ENCODE results near the gene SSH2. TPM values are rescaled to one million over a fixed set of nuclear protein-coding genes. Genes with fewer than 3 reads are reported as not detected.
A peak's percentile ranks its signal among the peaks of the same experiment; 100 is the strongest.

The SSH2 gene
- total RNA-seq, 4 donors from 2014 or later = 14.7 to 33.6 (median 22.2) TPM

DNA sequence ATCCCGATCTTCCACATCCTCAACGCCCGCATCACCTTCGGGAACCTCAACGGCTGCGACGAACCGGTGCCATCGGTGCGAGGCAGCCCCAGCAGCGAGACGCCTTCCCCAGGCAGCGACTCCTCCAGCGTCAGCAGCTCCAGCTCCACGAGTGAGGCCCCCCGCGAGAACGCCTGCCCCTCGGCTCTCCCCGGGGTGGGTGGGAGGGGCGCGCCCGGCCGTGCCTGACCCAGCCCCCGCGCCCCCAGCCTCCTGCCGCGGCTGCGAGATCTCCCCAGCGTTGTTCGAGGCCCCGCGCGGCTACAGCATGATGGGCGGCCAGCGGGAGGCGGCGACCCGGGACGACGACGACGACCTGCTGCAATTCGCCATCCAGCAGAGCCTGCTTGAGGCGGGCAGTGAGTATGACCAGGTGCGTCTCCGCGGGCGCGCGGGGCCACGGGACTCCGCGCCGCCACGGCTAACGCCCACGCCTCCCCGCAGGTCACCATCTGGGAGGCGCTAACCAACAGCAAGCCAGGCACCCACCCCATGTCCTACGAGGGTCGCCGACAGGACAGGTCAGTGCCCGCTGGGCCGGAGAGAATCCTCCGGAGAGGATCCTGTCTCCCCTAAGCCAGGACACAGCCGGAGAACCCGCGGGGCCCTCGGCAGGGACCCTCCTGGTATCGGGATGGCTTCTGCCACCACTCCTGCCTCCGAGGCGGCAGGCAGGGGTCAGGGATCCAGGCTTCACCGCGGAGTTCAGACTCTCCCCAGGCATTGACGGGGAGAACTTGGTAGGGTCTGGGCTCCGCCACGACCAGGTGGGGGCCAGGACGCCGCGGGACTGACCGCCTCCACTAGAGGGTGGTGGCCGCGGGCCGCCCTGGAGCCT, 317.4 kb downstream of the SSH2 start:
- H3K9me3 ChIP-seq = no peaks in the 10 kb centered on the region
- TF ChIP-seq, protein P1, sequence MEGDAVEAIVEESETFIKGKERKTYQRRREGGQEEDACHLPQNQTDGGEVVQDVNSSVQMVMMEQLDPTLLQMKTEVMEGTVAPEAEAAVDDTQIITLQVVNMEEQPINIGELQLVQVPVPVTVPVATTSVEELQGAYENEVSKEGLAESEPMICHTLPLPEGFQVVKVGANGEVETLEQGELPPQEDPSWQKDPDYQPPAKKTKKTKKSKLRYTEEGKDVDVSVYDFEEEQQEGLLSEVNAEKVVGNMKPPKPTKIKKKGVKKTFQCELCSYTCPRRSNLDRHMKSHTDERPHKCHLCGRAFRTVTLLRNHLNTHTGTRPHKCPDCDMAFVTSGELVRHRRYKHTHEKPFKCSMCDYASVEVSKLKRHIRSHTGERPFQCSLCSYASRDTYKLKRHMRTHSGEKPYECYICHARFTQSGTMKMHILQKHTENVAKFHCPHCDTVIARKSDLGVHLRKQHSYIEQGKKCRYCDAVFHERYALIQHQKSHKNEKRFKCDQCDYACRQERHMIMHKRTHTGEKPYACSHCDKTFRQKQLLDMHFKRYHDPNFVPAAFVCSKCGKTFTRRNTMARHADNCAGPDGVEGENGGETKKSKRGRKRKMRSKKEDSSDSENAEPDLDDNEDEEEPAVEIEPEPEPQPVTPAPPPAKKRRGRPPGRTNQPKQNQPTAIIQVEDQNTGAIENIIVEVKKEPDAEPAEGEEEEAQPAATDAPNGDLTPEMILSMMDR (IDR thresholded peaks at IDR 0.05) = no peak
- no peak for TF ChIP-seq EP300 (IDR thresholded peaks at IDR 0.05)
- no peak for TF ChIP-seq POLR2A (IDR thresholded peaks at IDR 0.05)
- TF ChIP-seq POLR2AphosphoS5 (IDR thresholded peaks at IDR 0.05) = no peak
- DNase-seq (ENCODE audit: low spot score in 2 of 2) = peak in 1 of 2 donors; percentile 72
- H3K36me3 ChIP-seq = no peaks in the 10 kb centered on the region
- H3K4me3 ChIP-seq = peak overlapping the region; percentile 32
- peaks cover 6% of the 10 kb centered on the region for H3K27me3 ChIP-seq
- peaks cover 47% of the 10 kb centered on the region for H3K4me1 ChIP-seq
- WGBS = 84% methylated on average over 54 of the region's 85 CpGs
- no peak overlapping the region for H3K27ac ChIP-seq

DNA sequence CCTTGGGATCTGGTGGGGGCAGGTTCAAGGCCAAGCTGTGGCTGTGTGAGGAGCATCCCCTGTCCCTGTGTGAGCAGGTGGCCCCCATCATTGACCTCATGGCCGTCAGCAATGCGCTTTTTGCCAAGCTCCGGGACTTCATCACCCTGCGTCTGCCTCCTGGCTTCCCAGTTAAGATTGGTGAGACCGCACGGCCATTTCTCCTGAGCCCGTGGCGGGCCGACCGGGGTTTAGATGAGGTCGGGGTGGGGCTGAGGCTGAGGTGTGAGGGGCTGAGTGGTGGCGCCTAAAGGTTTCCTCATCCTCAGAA, 318.0 kb downstream of the SSH2 start:
- Histone ChIP-seq H3K9me3 (no peaks in the 10 kb centered on the region), H3K36me3 (no peaks in the 10 kb centered on the region), H3K4me3 (no peak overlapping the region), H3K4me1 (peaks cover 41% of the 10 kb centered on the region), H3K27me3 (peaks cover 6% of the 10 kb centered on the region), H3K27ac (no peak overlapping the region)
- no peak for DNase-seq (ENCODE audit: low spot score in 2 of 2)
- TF ChIP-seq POLR2AphosphoS5 (IDR thresholded peaks at IDR 0.05) = no peak
- no peak for TF ChIP-seq POLR2A (IDR thresholded peaks at IDR 0.05)
- TF ChIP-seq, protein P1 (IDR thresholded peaks at IDR 0.05) = no peak
- no peak for TF ChIP-seq EP300 (IDR thresholded peaks at IDR 0.05)
- 94% methylated on average over 12 of the region's 12 CpGs for WGBS

DNA sequence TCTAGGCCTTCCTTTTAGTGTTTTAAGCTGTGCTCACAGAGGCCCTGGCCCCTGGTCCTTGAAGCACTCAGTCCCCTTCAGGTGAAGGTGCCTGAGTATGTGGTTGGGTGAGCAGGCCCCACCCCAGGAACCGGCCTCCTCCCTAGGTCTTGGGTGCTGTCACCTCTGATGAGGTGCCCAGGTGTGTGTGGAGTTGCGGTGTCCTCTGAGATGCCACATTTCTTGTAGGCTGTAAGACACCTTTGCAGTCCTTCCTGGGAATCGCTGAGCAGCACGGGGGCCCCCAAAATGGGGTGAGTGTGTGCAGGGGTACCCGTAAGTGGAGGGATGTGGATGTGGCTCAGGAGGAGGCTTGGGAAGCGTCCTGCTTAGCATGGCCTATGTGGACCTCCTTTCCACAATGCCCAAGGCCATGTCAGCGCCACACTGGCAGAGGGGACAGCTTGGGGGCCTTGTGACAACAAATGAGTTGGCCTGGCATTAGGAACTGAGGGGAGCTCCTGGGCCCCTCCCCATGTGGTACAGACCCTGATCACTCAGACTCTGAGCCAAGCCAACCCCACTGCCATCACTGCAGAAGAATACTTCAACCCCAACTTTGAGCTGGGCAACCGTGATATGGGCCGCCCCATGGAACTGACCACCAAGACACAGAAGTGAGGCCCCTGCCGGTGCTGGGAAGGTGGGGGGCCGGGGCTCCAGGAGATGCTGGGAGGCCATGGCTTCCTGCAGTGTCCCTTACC, 318.5 kb downstream of the SSH2 start:
- no peak overlapping the region for H3K4me3 ChIP-seq
- peaks cover 36% of the 10 kb centered on the region for H3K4me1 ChIP-seq
- peak in 1 of 2 donors; percentile 58 for DNase-seq (ENCODE audit: low spot score in 2 of 2)
- TF ChIP-seq POLR2AphosphoS5 (IDR thresholded peaks at IDR 0.05) (no peak), POLR2A (IDR thresholded peaks at IDR 0.05) (no peak), EP300 (IDR thresholded peaks at IDR 0.05) (no peak)
- TF ChIP-seq, protein P1 (IDR thresholded peaks at IDR 0.05) = no peak
- no peaks in the 10 kb centered on the region for H3K9me3 ChIP-seq
- 98% methylated on average over 11 of the region's 11 CpGs for WGBS
- H3K27ac ChIP-seq = no peak overlapping the region
- H3K36me3 ChIP-seq = no peaks in the 10 kb centered on the region
- H3K27me3 ChIP-seq = peaks cover 2% of the 10 kb centered on the region

DNA sequence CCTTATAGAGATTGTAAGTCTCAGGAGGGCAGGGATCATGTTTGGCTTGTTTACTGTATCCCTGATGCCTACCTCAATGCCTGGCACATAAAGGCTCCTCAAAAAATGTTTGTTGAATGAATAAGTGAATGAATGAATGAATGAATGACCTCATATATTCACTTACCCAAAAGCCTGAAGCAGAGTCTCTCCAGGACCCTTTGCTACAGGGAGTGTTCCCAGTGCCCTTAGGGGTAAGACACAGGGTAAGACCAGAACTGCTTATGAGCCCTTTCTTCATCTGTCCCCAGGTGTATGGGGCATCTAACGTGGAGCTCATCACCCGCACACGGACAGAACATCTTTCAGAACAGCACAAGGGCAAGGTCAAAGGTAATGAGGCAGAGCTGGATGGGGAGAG, 319.6 kb downstream of the SSH2 start:
- WGBS = 87% methylated on average over 3 of the region's 3 CpGs
- Histone ChIP-seq H3K9me3 (no peaks in the 10 kb centered on the region), H3K27me3 (no peaks in the 10 kb centered on the region), H3K27ac (no peak overlapping the region), H3K36me3 (no peaks in the 10 kb centered on the region), H3K4me3 (no peak overlapping the region), H3K4me1 (peaks cover 25% of the 10 kb centered on the region)
- TF ChIP-seq, protein P1 (IDR thresholded peaks at IDR 0.05) = no peak
- no peak for TF ChIP-seq POLR2AphosphoS5 (IDR thresholded peaks at IDR 0.05)
- no peak for TF ChIP-seq EP300 (IDR thresholded peaks at IDR 0.05)
- no peak for TF ChIP-seq POLR2A (IDR thresholded peaks at IDR 0.05)
- no peak for DNase-seq (ENCODE audit: low spot score in 2 of 2)

DNA sequence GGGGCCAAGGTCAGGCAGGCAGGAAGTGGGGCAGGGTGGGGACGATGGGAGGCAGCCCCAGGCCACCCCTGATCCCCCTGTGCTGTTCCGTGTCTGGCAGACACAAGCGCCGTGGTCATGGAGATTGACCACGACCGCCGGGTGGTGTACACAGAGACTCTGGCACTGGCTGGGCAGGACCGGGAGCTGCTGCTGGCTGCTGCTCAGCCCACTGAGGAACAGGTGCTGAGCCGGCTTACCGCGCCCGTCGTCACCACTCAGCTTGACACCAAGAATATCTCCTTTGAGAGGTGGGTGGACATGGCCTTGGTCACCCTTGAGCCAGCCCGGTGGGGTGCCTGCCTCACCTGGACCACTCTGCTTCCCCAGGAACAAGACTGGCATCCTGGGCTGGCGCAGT, 321.0 kb downstream of the SSH2 start:
- H3K9me3 ChIP-seq = no peaks in the 10 kb centered on the region
- DNase-seq (ENCODE audit: low spot score in 2 of 2) = no peak
- no peaks in the 10 kb centered on the region for H3K36me3 ChIP-seq
- no peaks in the 10 kb centered on the region for H3K27me3 ChIP-seq
- no peak overlapping the region for H3K27ac ChIP-seq
- peaks cover 11% of the 10 kb centered on the region for H3K4me1 ChIP-seq
- TF ChIP-seq, protein P1 (IDR thresholded peaks at IDR 0.05) = no peak
- no peak for TF ChIP-seq EP300 (IDR thresholded peaks at IDR 0.05)
- TF ChIP-seq POLR2AphosphoS5 (IDR thresholded peaks at IDR 0.05) = no peak
- no peak for TF ChIP-seq POLR2A (IDR thresholded peaks at IDR 0.05)
- WGBS = 88% methylated on average over 8 of the region's 15 CpGs
- no peak overlapping the region for H3K4me3 ChIP-seq
